Neuron (in vitro differentiated cells): ENCODE results near the gene DDHD1.

Experiments
- H2AFZ ChIP-seq: one replicate; pipeline ENCODE4 v1.6.1; 2013; ENCODE audit warnings: low read depth, mild to moderate bottlenecking, inconsistent platforms, low read length, moderate library complexity
- H3K27me3 ChIP-seq: one replicate; pipeline ENCODE4 v1.6.1; 2013; ENCODE audit warnings: low read length; ENCODE audit not compliant: insufficient read depth
- H3K36me3 ChIP-seq: one replicate; pipeline ENCODE4 v1.6.1; 2013; ENCODE audit warnings: low read length; ENCODE audit not compliant: insufficient read depth
- H3K4me1 ChIP-seq: one replicate; pipeline ENCODE4 v1.6.1; 2013; ENCODE audit warnings: low read length; ENCODE audit not compliant: insufficient read depth
- H3K4me3 ChIP-seq: 2 replicates; pipeline ENCODE4 v1.5.1; 2013; ENCODE audit warnings: mild to moderate bottlenecking, low read length, moderate library complexity
- H3K9me3 ChIP-seq: one replicate; pipeline ENCODE4 v1.6.1; 2013; ENCODE audit warnings: low read length

DDHD1 gene

GRCh38 chr14:53032161-53032803, 120.8 kb downstream of the DDHD1 start:
- no peak overlapping the region for H3K4me3 ChIP-seq
- H3K4me1 ChIP-seq, result no peaks in the 10 kb centered on the region
- H3K27me3 ChIP-seq, result no peaks in the 10 kb centered on the region
- H3K9me3 ChIP-seq, result no peaks in the 10 kb centered on the region
- peaks cover 5% of the 10 kb centered on the region for H3K36me3 ChIP-seq
- H2AFZ ChIP-seq, result no peak overlapping the region

GRCh38 chr14:53027562-53027961, 125.6 kb downstream of the DDHD1 start:
- no peaks in the 10 kb centered on the region for H3K9me3 ChIP-seq
- H2AFZ ChIP-seq, result no peak overlapping the region
- no peaks in the 10 kb centered on the region for H3K36me3 ChIP-seq
- no peak overlapping the region for H3K4me3 ChIP-seq
- no peaks in the 10 kb centered on the region for H3K4me1 ChIP-seq
- no peaks in the 10 kb centered on the region for H3K27me3 ChIP-seq

GRCh38 chr14:53027041-53027440, 126.1 kb downstream of the DDHD1 start:
- H3K9me3 ChIP-seq, result no peaks in the 10 kb centered on the region
- no peaks in the 10 kb centered on the region for H3K27me3 ChIP-seq
- no peaks in the 10 kb centered on the region for H3K36me3 ChIP-seq
- H2AFZ ChIP-seq, result no peak overlapping the region
- no peaks in the 10 kb centered on the region for H3K4me1 ChIP-seq
- no peak overlapping the region for H3K4me3 ChIP-seq

GRCh38 chr14:53023325-53023724, 129.8 kb downstream of the DDHD1 start:
- Histone ChIP-seq H2AFZ (no peak overlapping the region), H3K9me3 (no peaks in the 10 kb centered on the region), H3K27me3 (no peaks in the 10 kb centered on the region), H3K4me3 (no peak overlapping the region), H3K4me1 (peaks cover 2% of the 10 kb centered on the region), H3K36me3 (no peaks in the 10 kb centered on the region)

GRCh38 chr14:53022593-53022992, 130.5 kb downstream of the DDHD1 start:
- H3K4me3 ChIP-seq, result no peak overlapping the region
- H3K36me3 ChIP-seq, result no peaks in the 10 kb centered on the region
- peaks cover 2% of the 10 kb centered on the region for H3K4me1 ChIP-seq
- no peaks in the 10 kb centered on the region for H3K9me3 ChIP-seq
- no peak overlapping the region for H2AFZ ChIP-seq
- no peaks in the 10 kb centered on the region for H3K27me3 ChIP-seq

- Histone ChIP-seq H2AFZ (no peak overlapping the region), H3K36me3 (no peaks in the 10 kb centered on the region), H3K4me3 (no peak overlapping the region), H3K9me3 (no peaks in the 10 kb centered on the region), H3K27me3 (no peaks in the 10 kb centered on the region), H3K4me1 (peaks cover 2% of the 10 kb centered on the region)
Observed at GRCh38 chr14:53020193-53020932, 132.8 kb downstream of the DDHD1 start.

GRCh38 chr14:53019406-53019805, 133.7 kb downstream of the DDHD1 start:
- no peak overlapping the region for H3K4me3 ChIP-seq
- no peaks in the 10 kb centered on the region for H3K27me3 ChIP-seq
- H2AFZ ChIP-seq, result no peak overlapping the region

GRCh38 chr14:53017837-53018236, 135.3 kb downstream of the DDHD1 start:
- no peaks in the 10 kb centered on the region for H3K36me3 ChIP-seq
- H3K4me3 ChIP-seq, result no peak overlapping the region
- H3K9me3 ChIP-seq, result no peaks in the 10 kb centered on the region
- no peaks in the 10 kb centered on the region for H3K27me3 ChIP-seq
- peaks cover 2% of the 10 kb centered on the region for H3K4me1 ChIP-seq
- H2AFZ ChIP-seq, result no peak overlapping the region

More at GRCh38 chr14:53019406-53019805, 133.7 kb downstream of the DDHD1 start:
- no peaks in the 10 kb centered on the region for H3K9me3 ChIP-seq
- H3K36me3 ChIP-seq, result no peaks in the 10 kb centered on the region
- H3K4me1 ChIP-seq, result peaks cover 2% of the 10 kb centered on the region

GRCh38 chr14:53016919-53017318, 136.2 kb downstream of the DDHD1 start:
- Histone ChIP-seq H2AFZ (no peak overlapping the region), H3K4me1 (peaks cover 2% of the 10 kb centered on the region), H3K36me3 (no peaks in the 10 kb centered on the region), H3K27me3 (no peaks in the 10 kb centered on the region), H3K9me3 (no peaks in the 10 kb centered on the region), H3K4me3 (no peak overlapping the region)

GRCh38 chr14:53016491-53016890, 136.6 kb downstream of the DDHD1 start:
- H3K4me3 ChIP-seq, result no peak overlapping the region
- H3K9me3 ChIP-seq, result no peaks in the 10 kb centered on the region
- H2AFZ ChIP-seq, result no peak overlapping the region
- H3K36me3 ChIP-seq, result no peaks in the 10 kb centered on the region
- peaks cover 2% of the 10 kb centered on the region for H3K4me1 ChIP-seq
- no peaks in the 10 kb centered on the region for H3K27me3 ChIP-seq

GRCh38 chr14:53011053-53011462, 142.1 kb downstream of the DDHD1 start:
- Histone ChIP-seq H3K36me3 (no peaks in the 10 kb centered on the region), H3K4me1 (peaks cover 6% of the 10 kb centered on the region), H3K9me3 (no peaks in the 10 kb centered on the region), H2AFZ (peak overlapping the region; percentile 20), H3K27me3 (no peaks in the 10 kb centered on the region), H3K4me3 (no peak overlapping the region)

GRCh38 chr14:53010193-53011040, 142.7 kb downstream of the DDHD1 start:
- peak overlapping the region; percentile 20 for H2AFZ ChIP-seq
- H3K9me3 ChIP-seq, result no peaks in the 10 kb centered on the region
- H3K4me1 ChIP-seq, result peaks cover 6% of the 10 kb centered on the region
- H3K27me3 ChIP-seq, result no peaks in the 10 kb centered on the region
- no peak overlapping the region for H3K4me3 ChIP-seq
- no peaks in the 10 kb centered on the region for H3K36me3 ChIP-seq

GRCh38 chr14:53006931-53007562, 146.1 kb downstream of the DDHD1 start:
- Histone ChIP-seq H3K27me3 (no peaks in the 10 kb centered on the region), H3K4me3 (no peak overlapping the region), H3K9me3 (no peaks in the 10 kb centered on the region), H2AFZ (no peak overlapping the region), H3K4me1 (peaks cover 6% of the 10 kb centered on the region), H3K36me3 (no peaks in the 10 kb centered on the region)
